Measurements from ENCODE around the gene SBF2. TPM values are rescaled to one million over a fixed set of nuclear protein-coding genes. Genes with fewer than 3 reads are reported as not detected.
"Not testable (repeated sequence)": the region's sequence is repeated elsewhere in the genome, so short reads cannot be mapped to it uniquely, and the experiment has no call there.

The SBF2 gene
- total RNA-seq, 4 donors from 2014 or later, result 67.5 to 92.9 (median 71.6) TPM

DNA sequence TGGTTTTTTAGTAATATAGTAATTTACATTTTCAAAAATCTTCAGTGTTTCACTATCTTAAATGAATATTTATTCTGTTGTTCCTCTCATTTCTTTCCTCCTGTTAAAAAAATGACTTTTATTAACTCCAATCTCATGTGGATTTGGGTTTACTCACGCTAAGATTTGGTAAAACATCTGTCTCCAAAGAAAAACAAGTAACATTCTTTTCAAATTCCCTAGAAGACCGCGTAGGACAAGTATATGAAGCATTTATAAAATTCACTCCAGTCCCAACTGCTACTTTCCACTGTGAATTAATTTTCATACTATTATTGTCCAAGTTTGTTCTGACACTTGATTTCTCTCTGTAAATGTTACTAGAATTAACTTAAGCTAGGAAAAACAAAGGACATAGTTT is 26.2 kb downstream of the SBF2 start:
- WGBS, 2 donors, result 84 to 89% methylated on average over 3 of the region's 3 CpGs
- H3K36me3 ChIP-seq, result no peaks in the 10 kb centered on the region
- no peak overlapping the region for H3K27ac ChIP-seq
- H3K9me3 ChIP-seq, result no peaks in the 10 kb centered on the region
- H3K4me3 ChIP-seq (replicated peaks in 1 of 3), result no peak overlapping the region
- intact Hi-C loops (cut with DNase I), result no loop called here
- no peaks in the 10 kb centered on the region for H3K4me1 ChIP-seq
- TF ChIP-seq POLR2A (IDR thresholded peaks at IDR 0.05), result no peak
- TF ChIP-seq, protein P1, sequence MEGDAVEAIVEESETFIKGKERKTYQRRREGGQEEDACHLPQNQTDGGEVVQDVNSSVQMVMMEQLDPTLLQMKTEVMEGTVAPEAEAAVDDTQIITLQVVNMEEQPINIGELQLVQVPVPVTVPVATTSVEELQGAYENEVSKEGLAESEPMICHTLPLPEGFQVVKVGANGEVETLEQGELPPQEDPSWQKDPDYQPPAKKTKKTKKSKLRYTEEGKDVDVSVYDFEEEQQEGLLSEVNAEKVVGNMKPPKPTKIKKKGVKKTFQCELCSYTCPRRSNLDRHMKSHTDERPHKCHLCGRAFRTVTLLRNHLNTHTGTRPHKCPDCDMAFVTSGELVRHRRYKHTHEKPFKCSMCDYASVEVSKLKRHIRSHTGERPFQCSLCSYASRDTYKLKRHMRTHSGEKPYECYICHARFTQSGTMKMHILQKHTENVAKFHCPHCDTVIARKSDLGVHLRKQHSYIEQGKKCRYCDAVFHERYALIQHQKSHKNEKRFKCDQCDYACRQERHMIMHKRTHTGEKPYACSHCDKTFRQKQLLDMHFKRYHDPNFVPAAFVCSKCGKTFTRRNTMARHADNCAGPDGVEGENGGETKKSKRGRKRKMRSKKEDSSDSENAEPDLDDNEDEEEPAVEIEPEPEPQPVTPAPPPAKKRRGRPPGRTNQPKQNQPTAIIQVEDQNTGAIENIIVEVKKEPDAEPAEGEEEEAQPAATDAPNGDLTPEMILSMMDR (IDR thresholded peaks at IDR 0.05), result no peak
- DNase-seq, result no peak
- H3K27me3 ChIP-seq, result no peaks in the 10 kb centered on the region

DNA sequence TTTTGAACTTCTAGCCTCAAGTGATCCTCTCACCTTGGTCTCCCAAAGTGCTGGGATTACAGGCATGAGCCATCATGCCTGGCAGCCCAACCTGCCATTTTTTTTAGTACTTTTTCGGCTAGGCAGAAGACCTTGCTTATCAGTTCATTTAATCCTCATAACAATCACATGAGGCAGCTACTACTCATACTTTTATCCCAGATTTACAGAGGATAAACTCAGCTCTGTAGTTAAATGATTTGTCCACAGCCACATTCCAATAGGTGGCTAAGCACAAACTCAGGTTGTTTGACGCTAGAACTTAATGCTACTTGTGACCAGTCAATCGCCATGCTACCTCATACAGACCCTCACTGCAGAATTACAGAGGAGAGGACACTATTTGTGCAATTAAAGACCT is 28.1 kb downstream of the SBF2 start:
- no peak overlapping the region for H3K27ac ChIP-seq
- H3K27me3 ChIP-seq, result no peaks in the 10 kb centered on the region
- no peaks in the 10 kb centered on the region for H3K9me3 ChIP-seq
- H3K36me3 ChIP-seq, result no peaks in the 10 kb centered on the region
- TF ChIP-seq POLR2A (IDR thresholded peaks at IDR 0.05), result no peak
- TF ChIP-seq, protein P1 (IDR thresholded peaks at IDR 0.05), result no peak
- WGBS, 2 donors, result 96 to 97% methylated on average over 3 of the region's 3 CpGs
- intact Hi-C loops (cut with DNase I), result no loop called here
- no peak overlapping the region for H3K4me3 ChIP-seq (replicated peaks in 1 of 3)
- H3K4me1 ChIP-seq, result no peaks in the 10 kb centered on the region
- no peak for DNase-seq

DNA sequence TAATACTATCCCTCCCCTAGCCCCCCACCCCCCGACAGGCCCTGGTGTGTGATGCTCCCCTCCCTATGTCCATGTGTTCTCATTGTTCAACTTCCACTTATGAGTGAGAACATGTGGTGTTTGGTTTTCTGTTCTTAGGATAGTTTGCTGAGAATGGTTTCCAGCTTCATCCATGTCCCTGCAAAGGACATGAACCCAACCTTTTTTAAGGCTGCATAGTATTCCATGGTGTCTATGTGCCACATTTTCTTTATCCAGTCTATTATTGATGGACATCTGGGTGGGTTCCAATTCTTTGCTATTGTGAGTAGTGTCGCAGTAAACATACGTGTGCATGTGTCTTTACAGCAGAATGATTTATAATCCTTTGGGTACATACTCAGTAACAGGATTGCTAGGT is 29.3 kb downstream of the SBF2 start:
- H3K27ac ChIP-seq; H3K27me3 ChIP-seq; DNase-seq; H3K4me3 ChIP-seq (replicated peaks in 1 of 3); intact Hi-C loops (cut with DNase I); H3K9me3 ChIP-seq; H3K4me1 ChIP-seq; H3K36me3 ChIP-seq: not testable (repeated sequence)
- WGBS, 2 donors, result 86 to 97% methylated on average over 3 of the region's 3 CpGs

DNA sequence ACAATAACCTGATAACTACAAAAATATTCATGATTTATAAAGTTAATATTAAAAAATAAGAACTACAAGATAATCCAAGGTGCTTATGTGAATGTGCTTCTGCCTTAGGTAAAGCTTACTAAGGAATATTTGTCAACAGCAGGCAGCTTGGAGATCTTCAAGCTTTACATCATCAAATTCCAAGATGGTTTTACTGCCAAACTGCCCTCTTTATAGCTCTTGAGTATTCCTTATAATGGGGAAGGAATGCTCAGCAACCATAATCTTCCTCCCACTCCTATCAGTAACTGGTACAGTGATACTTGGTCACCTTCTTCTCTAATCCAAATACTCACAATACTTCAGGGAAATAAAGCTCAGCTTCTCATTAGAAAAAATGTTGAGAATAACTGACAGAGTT is 30.1 kb downstream of the SBF2 start:
- H3K9me3 ChIP-seq, result no peaks in the 10 kb centered on the region

DNA sequence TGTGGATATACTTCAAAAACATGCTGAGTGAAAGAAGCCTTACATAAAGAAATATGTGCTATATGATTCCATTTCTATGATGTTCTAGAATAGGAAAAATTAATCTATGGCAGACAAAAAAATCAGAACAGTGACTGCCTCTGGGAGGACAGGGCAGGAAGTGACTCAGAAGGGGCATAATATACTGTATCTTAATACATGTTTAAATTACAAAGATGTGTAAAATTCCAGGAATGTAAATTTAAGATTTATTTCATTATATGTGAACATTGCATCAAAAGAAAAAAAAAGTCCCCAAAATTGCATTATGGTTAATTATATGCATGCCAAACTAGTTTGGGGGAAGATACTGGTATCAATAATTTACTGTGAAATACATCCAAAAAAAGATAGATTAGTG is 32.2 kb downstream of the SBF2 start:
- Histone ChIP-seq H3K4me3 (replicated peaks in 1 of 3) (no peak overlapping the region), H3K4me1 (peaks cover 0 to 9% of the 10 kb centered on the region in 2 donors), H3K9me3 (no peaks in the 10 kb centered on the region), H3K36me3 (no peaks in the 10 kb centered on the region), H3K27me3 (no peaks in the 10 kb centered on the region), H3K27ac (no peak overlapping the region)
- TF ChIP-seq POLR2A (IDR thresholded peaks at IDR 0.05), result no peak
- TF ChIP-seq, protein P1 (IDR thresholded peaks at IDR 0.05), result no peak
- DNase-seq, result no peak
- intact Hi-C loops (cut with DNase I), result no loop called here

More for the DNA sequence above, 30.1 kb downstream of the SBF2 start:
- Histone ChIP-seq H3K27ac (no peak overlapping the region), H3K27me3 (no peaks in the 10 kb centered on the region), H3K36me3 (no peaks in the 10 kb centered on the region), H3K4me3 (replicated peaks in 1 of 3) (no peak overlapping the region), H3K4me1 (no peaks in the 10 kb centered on the region)
- intact Hi-C loops (cut with DNase I), result no loop called here
- TF ChIP-seq, protein P1 (IDR thresholded peaks at IDR 0.05), result no peak
- no peak for TF ChIP-seq POLR2A (IDR thresholded peaks at IDR 0.05)
- DNase-seq, result no peak

DNA sequence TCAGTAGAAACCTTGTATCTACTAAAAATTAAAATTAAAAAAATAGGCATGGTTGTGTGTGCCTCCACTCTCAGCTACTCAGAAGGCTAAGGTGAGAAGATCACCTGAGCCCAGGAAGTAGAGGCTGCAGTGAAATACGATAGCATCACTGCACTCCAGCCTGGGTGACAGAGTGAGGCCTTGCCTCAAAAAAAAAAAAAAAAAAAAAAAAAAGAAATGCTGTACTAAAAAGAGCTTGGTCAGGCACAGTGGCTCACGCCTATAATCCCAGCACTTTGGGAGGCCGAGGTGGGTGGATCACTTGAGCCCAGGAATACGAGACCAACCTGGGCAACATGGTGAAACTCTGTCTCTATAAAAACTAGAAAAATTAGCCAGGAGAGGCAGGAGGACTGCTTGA is 36.5 kb downstream of the SBF2 start:
- H3K27ac ChIP-seq, result no peak overlapping the region
- peaks cover 0 to 9% of the 10 kb centered on the region in 2 donors for H3K4me1 ChIP-seq
- no peaks in the 10 kb centered on the region for H3K27me3 ChIP-seq
- no peak for DNase-seq
- no peak overlapping the region for H3K4me3 ChIP-seq (replicated peaks in 1 of 3)
- no peaks in the 10 kb centered on the region for H3K9me3 ChIP-seq
- intact Hi-C loops (cut with DNase I), result no loop called here
- TF ChIP-seq, protein P1 (IDR thresholded peaks at IDR 0.05), result no peak
- no peak for TF ChIP-seq POLR2A (IDR thresholded peaks at IDR 0.05)
- WGBS, 2 donors, result 92 to 93% methylated on average over 4 of the region's 4 CpGs
- H3K36me3 ChIP-seq, result no peaks in the 10 kb centered on the region
